GM12892 (cell line): Measurements from ENCODE around the gene ATRN.

ENCODE experiments used
- POLR2A ChIP-seq: IDR thresholded peaks from 2 replicates; pipeline ENCODE4 v1.6.1; 2011; ENCODE audit warnings: low read depth, low read length, control low read depth
- POLR2AphosphoS5 ChIP-seq: IDR thresholded peaks from 2 replicates; pipeline ENCODE4 v1.6.1; 2011; ENCODE audit warnings: low read depth, low read length, control low read depth
- TAF1 ChIP-seq: IDR thresholded peaks from 2 replicates; pipeline ENCODE4 v1.6.1; 2011; ENCODE audit warnings: low read depth, mild to moderate bottlenecking, control low read depth, low read length, borderline replicate concordance

DNA sequence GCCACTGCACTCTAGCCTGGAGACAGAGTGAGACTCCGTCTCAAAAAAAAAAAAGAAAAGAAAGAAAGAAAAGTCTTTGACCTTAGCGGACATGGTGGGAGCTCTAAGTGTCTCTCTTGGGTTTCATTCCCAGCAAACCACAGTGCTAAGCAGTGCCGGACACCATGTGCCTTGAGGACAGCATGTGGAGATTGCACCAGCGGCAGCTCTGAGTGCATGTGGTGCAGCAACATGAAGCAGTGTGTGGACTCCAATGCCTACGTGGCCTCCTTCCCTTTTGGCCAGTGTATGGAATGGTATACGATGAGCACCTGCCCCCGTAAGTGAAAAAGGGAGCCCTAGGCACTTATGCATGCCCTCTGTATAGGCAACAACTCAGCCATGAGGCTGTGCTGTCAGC is 112.9 kb downstream of the ATRN start:
- TF ChIP-seq POLR2AphosphoS5, result no peak
- no peak for TF ChIP-seq POLR2A
- TF ChIP-seq TAF1, result no peak
